Neural cell (in vitro differentiated cells): ENCODE data around the gene RELN. TPM values are rescaled to one million over a fixed set of nuclear protein-coding genes. Genes with fewer than 3 reads are reported as not detected.

Experiments
- H2AFZ ChIP-seq: fragments of 200-600, 300-800 bp; sonication (generic), shearing (Covaris generic); 2 replicates; pipeline ENCODE4 v1.6.0; 2014; ENCODE audit warnings: low read depth, mild to moderate bottlenecking, antibody characterized with exemption, low read length, moderate library complexity
- H3F3A ChIP-seq: fragments of 200-600 bp; shearing (Covaris generic); 2 replicates; pipeline ENCODE4 v1.6.1; 2016; ENCODE audit warnings: mild to moderate bottlenecking, moderate library complexity, mixed read lengths, antibody characterized with exemption, low read length; ENCODE audit not compliant: insufficient read depth, poor library complexity, severe bottlenecking
- H3K27ac ChIP-seq: fragments of 200-600, 300-800 bp; sonication (generic), shearing (Covaris generic); 2 replicates; pipeline ENCODE4 v1.5.1; 2014; ENCODE audit warnings: mild to moderate bottlenecking, low read length, moderate library complexity
- H3K27me3 ChIP-seq: fragments of 300-800, 200-600 bp; sonication (generic), shearing (Covaris generic); 2 replicates; pipeline ENCODE4 v1.6.0; 2014; ENCODE audit warnings: mild to moderate bottlenecking, low read depth, low read length, moderate library complexity; ENCODE audit not compliant: insufficient read depth
- H3K36me3 ChIP-seq: fragments of 300-800, 200-600 bp; sonication (generic), shearing (Covaris generic); 2 replicates; pipeline ENCODE4 v1.5.1; 2014; ENCODE audit warnings: mild to moderate bottlenecking, antibody characterized with exemption, low read length, moderate library complexity; ENCODE audit not compliant: insufficient read depth
- H3K4me2 ChIP-seq: fragments of 300-800, 200-600 bp; sonication (generic), shearing (Covaris generic); 2 replicates; pipeline ENCODE4 v1.6.0; 2014; ENCODE audit warnings: mild to moderate bottlenecking, low read length
- H3K4me3 ChIP-seq: fragments of 300-800, 200-600 bp; sonication (generic), shearing (Covaris generic); 2 replicates; pipeline ENCODE4 v1.5.1; 2014; ENCODE audit warnings: mild to moderate bottlenecking, low read length, moderate library complexity
- H3K79me2 ChIP-seq: fragments of 200-600 bp; shearing (Covaris generic); replicated peaks from 2 replicates; pipeline ENCODE4 v1.6.0; 2014; ENCODE audit warnings: mild to moderate bottlenecking, low read length, moderate library complexity; ENCODE audit not compliant: insufficient read depth
- H3K9ac ChIP-seq: fragments of 300-800, 200-600 bp; sonication (generic), shearing (Covaris generic); 2 replicates; pipeline ENCODE4 v1.6.1; 2016; ENCODE audit warnings: mild to moderate bottlenecking, low read length, mixed read lengths
- H3K9me2 ChIP-seq: fragments of 200-600 bp; shearing (Covaris generic); 2 replicates; pipeline ENCODE4 v1.6.1; 2016; ENCODE audit warnings: mild to moderate bottlenecking, low read length, mixed read lengths; ENCODE audit not compliant: insufficient read depth
- H3K9me3 ChIP-seq: fragments of 200-600, 300-800 bp; sonication (generic), shearing (Covaris generic); 2 replicates; pipeline ENCODE4 v1.6.1; 2016; ENCODE audit warnings: mild to moderate bottlenecking, mixed run types, low read length, moderate library complexity, mixed read lengths
- H4K20me1 ChIP-seq: fragments of 200-600 bp; shearing (Covaris generic); 2 replicates; pipeline ENCODE4 v1.6.1; 2016; ENCODE audit warnings: mild to moderate bottlenecking, mixed run types; ENCODE audit not compliant: insufficient read depth
- CTCF ChIP-seq: fragments of 450-650 bp; IDR thresholded peaks from 2 replicates; pipeline ENCODE4 v1.5.1; 2014; ENCODE audit warnings: antibody characterized with exemption, mild to moderate bottlenecking, moderate library complexity; ENCODE audit not compliant: poor library complexity, severe bottlenecking
- EP300 ChIP-seq: fragments of 450-650 bp; conservative IDR thresholded peaks from 2 replicates; pipeline ENCODE4 v1.6.1; 2014; ENCODE audit warnings: antibody characterized with exemption, mild to moderate bottlenecking, moderate library complexity; ENCODE audit not compliant: poor library complexity, severe bottlenecking
- EZH2 ChIP-seq: fragments of 200-600, 300-800 bp; shearing (Covaris generic), sonication (generic); IDR thresholded peaks from 2 replicates; pipeline ENCODE4 v1.6.1; 2014; ENCODE audit warnings: antibody characterized with exemption, low read length, borderline replicate concordance, mild to moderate bottlenecking; ENCODE audit not compliant: insufficient read depth, poor library complexity, severe bottlenecking
- MXI1 ChIP-seq: fragments of 450-650 bp; conservative IDR thresholded peaks from 2 replicates; pipeline ENCODE4 v1.6.1; 2014; ENCODE audit warnings: antibody characterized with exemption, mild to moderate bottlenecking; ENCODE audit not compliant: poor library complexity, severe bottlenecking
- POLR2AphosphoS5 ChIP-seq: IDR thresholded peaks from 2 replicates; pipeline ENCODE4 v1.6.1; 2012
- RAD21 ChIP-seq: fragments of 450-650 bp; conservative IDR thresholded peaks from 2 replicates; pipeline ENCODE4 v1.6.1; 2014; ENCODE audit warnings: antibody characterized with exemption, mild to moderate bottlenecking, moderate library complexity
- REST ChIP-seq: IDR thresholded peaks from 2 replicates; pipeline ENCODE4 v1.6.1; 2012; ENCODE audit warnings: borderline replicate concordance
- SMC3 ChIP-seq: fragments of 450-650 bp; conservative IDR thresholded peaks from 2 replicates; pipeline ENCODE4 v1.6.1; 2014; ENCODE audit warnings: antibody characterized with exemption, mild to moderate bottlenecking, moderate library complexity; ENCODE audit not compliant: poor library complexity
- TAF1 ChIP-seq: IDR thresholded peaks from 2 replicates; pipeline ENCODE4 v1.6.1; 2012; ENCODE audit warnings: low read depth
- polyA plus RNA-seq: library from polyadenylated mRNA; depleted of rRNA; stranded (reverse); fragments of >200 nt; gene quantifications from 2 replicates; pipeline ENCODE4 v1.2.3, GENCODE V29; 2014

Gene RELN
- polyA plus RNA-seq, 1 donor from 2014 or later, result 178 TPM

- Histone ChIP-seq H3K79me2 (no peaks in the 10 kb centered on the region), H3K27ac (no peak overlapping the region), H4K20me1 (no peaks in the 10 kb centered on the region), H3K9me2 (no peaks in the 10 kb centered on the region), H2AFZ (no peak overlapping the region), H3K36me3 (no peaks in the 10 kb centered on the region), H3K9me3 (no peaks in the 10 kb centered on the region), H3F3A (no peaks in the 10 kb centered on the region), H3K27me3 (no peaks in the 10 kb centered on the region), H3K4me3 (no peak overlapping the region), H3K9ac (no peak overlapping the region), H3K4me2 (no peak overlapping the region)
- TF ChIP-seq EP300 (no peak), CTCF (no peak), RAD21 (no peak), TAF1 (no peak)
Observed at GRCh38 chr7:103794424-103794823, 195.0 kb downstream of the RELN start.

- no peaks in the 10 kb centered on the region for H4K20me1 ChIP-seq
- H3K9me3 ChIP-seq, result no peaks in the 10 kb centered on the region
- no peak overlapping the region for H3K4me3 ChIP-seq
- H3K9ac ChIP-seq, result no peak overlapping the region
- H3K27ac ChIP-seq, result no peak overlapping the region
- H3K9me2 ChIP-seq, result no peaks in the 10 kb centered on the region
- no peak overlapping the region for H3K4me2 ChIP-seq
- no peaks in the 10 kb centered on the region for H3K36me3 ChIP-seq
- TF ChIP-seq POLR2AphosphoS5 (no peak), MXI1 (no peak), SMC3 (no peak), CTCF (no peak), EZH2 (no peak)
- H2AFZ ChIP-seq, result no peak overlapping the region
- no peaks in the 10 kb centered on the region for H3F3A ChIP-seq
- no peaks in the 10 kb centered on the region for H3K79me2 ChIP-seq
- H3K27me3 ChIP-seq, result no peaks in the 10 kb centered on the region
Observed at GRCh38 chr7:103793614-103794013, 195.8 kb downstream of the RELN start.

GRCh38 chr7:103791894-103792293 is 197.6 kb downstream of the RELN start:
- no peaks in the 10 kb centered on the region for H3F3A ChIP-seq
- no peaks in the 10 kb centered on the region for H3K79me2 ChIP-seq
- no peaks in the 10 kb centered on the region for H3K9me2 ChIP-seq
- H3K4me3 ChIP-seq, result no peak overlapping the region
- H3K9ac ChIP-seq, result no peak overlapping the region
- H3K4me2 ChIP-seq, result no peak overlapping the region
- no peak overlapping the region for H3K27ac ChIP-seq
- no peaks in the 10 kb centered on the region for H3K36me3 ChIP-seq
- no peak overlapping the region for H2AFZ ChIP-seq
- no peaks in the 10 kb centered on the region for H4K20me1 ChIP-seq
- H3K27me3 ChIP-seq, result no peaks in the 10 kb centered on the region
- TF ChIP-seq EP300 (no peak), SMC3 (no peak), POLR2AphosphoS5 (no peak), EZH2 (no peak), RAD21 (no peak), CTCF (no peak), REST (no peak), TAF1 (no peak), MXI1 (no peak)
- H3K9me3 ChIP-seq, result no peaks in the 10 kb centered on the region
